GM23338 (cell line): Measurements from ENCODE around the gene CHST11. TPM values are rescaled to one million over a fixed set of nuclear protein-coding genes. Genes with fewer than 3 reads are reported as not detected.

Experiments used
- ATAC-seq: fragments of 200-7000 bp; cut with Tn5 transposase; 3 replicates; pipeline ENCODE4 v1.9.1; 2020
- DNase-seq: peaks from one replicate; pipeline ENCODE4 v3.0.0-alpha.2; 2015; ENCODE audit warnings: low spot score
- H2AFZ ChIP-seq: fragments of 200-600 bp; sonication (generic); 2 replicates; pipeline ENCODE4 v1.8.0; 2016; ENCODE audit warnings: antibody characterized with exemption, mild to moderate bottlenecking, moderate library complexity
- H3F3A ChIP-seq: fragments of 200-600 bp; sonication (generic); replicated peaks from 2 replicates; pipeline ENCODE4 v1.8.0; 2017; ENCODE audit warnings: antibody characterized with exemption, mixed run types, low read depth
- H3K27ac ChIP-seq: fragments of 200-600 bp; sonication (generic); 2 replicates; pipeline ENCODE4 v1.6.1; 2016; ENCODE audit warnings: low read depth
- H3K27me3 ChIP-seq: fragments of 200-600 bp; sonication (generic); 2 replicates; pipeline ENCODE4 v1.8.0; 2016; ENCODE audit warnings: mild to moderate bottlenecking, mixed run types, moderate library complexity; ENCODE audit not compliant: insufficient read depth
- H3K36me3 ChIP-seq: fragments of 200-600 bp; sonication (generic); 2 replicates; pipeline ENCODE4 v1.8.0; 2016; ENCODE audit warnings: mild to moderate bottlenecking; ENCODE audit not compliant: insufficient read depth
- H3K4me1 ChIP-seq: fragments of 200-600 bp; sonication (generic); 2 replicates; pipeline ENCODE4 v1.8.0; 2016; ENCODE audit warnings: mild to moderate bottlenecking, moderate library complexity; ENCODE audit not compliant: insufficient read depth
- H3K4me2 ChIP-seq: fragments of 200-600 bp; sonication (generic); 2 replicates; pipeline ENCODE4 v1.7.1; 2017; ENCODE audit warnings: mixed run types
- H3K4me3 ChIP-seq: fragments of 200-600 bp; sonication (generic); 2 replicates; pipeline ENCODE4 v1.6.1; 2016; ENCODE audit warnings: mixed run types
- H3K79me2 ChIP-seq: fragments of 200-600 bp; sonication (generic); replicated peaks from 2 replicates; pipeline ENCODE4 v1.8.0; 2017; ENCODE audit warnings: mild to moderate bottlenecking; ENCODE audit not compliant: insufficient read depth
- H3K9me2 ChIP-seq: fragments of 200-600 bp; sonication (generic); 2 replicates; pipeline ENCODE4 v1.8.0; 2017; ENCODE audit not compliant: insufficient read depth
- H4K20me1 ChIP-seq: fragments of 200-600 bp; sonication (generic); replicated peaks from 2 replicates; pipeline ENCODE4 v1.8.0; 2017; ENCODE audit warnings: mild to moderate bottlenecking; ENCODE audit not compliant: insufficient read depth
- H3K27ac Mint-ChIP-seq: 2 replicates; pipeline ENCODE4 v1.8.0; 2020; ENCODE audit warnings: inconsistent platforms, mild to moderate bottlenecking, moderate library complexity, mixed read lengths
- H3K27me3 Mint-ChIP-seq: 3 replicates; pipeline ENCODE4 v1.8.0; 2022; ENCODE audit warnings: low read depth, mild to moderate bottlenecking, moderate library complexity, mixed read lengths, inconsistent platforms; ENCODE audit not compliant: insufficient read depth, poor library complexity
- H3K36me3 Mint-ChIP-seq: 3 replicates; pipeline ENCODE4 v1.8.0; 2021; ENCODE audit warnings: low read depth, mild to moderate bottlenecking, inconsistent platforms, moderate library complexity, mixed read lengths
- H3K4me1 Mint-ChIP-seq: 3 replicates; pipeline ENCODE4 v1.8.0; 2020; ENCODE audit warnings: mild to moderate bottlenecking, inconsistent platforms, mixed read lengths
- H3K4me3 Mint-ChIP-seq: 3 replicates; pipeline ENCODE4 v1.8.0; 2021; ENCODE audit warnings: moderate library complexity, mild to moderate bottlenecking, inconsistent platforms, mixed read lengths
- H3K9me3 Mint-ChIP-seq: 3 replicates; pipeline ENCODE4 v1.8.0; 2020; ENCODE audit warnings: moderate library complexity, mild to moderate bottlenecking, inconsistent platforms, mixed read lengths
- CREB1 ChIP-seq: fragments of 250-450 bp; sonication (Bioruptor Pico); IDR thresholded peaks from 2 replicates; pipeline ENCODE4 v1.5.0; 2020; ENCODE audit warnings: low read depth, mild to moderate bottlenecking, moderate library complexity
- CTCF ChIP-seq, 2 experiments: fragments of 200-600 bp in 1 of 2; sonication (generic) in 1 of 2; conservative IDR thresholded peaks; 2 replicates each; pipeline versions ENCODE4 v1.5.1 to v1.6.1; 2016 to 2017; ENCODE audit warnings: antibody characterized with exemption in 2 of 2, low read depth in 2 of 2, mild to moderate bottlenecking in 2 of 2, moderate library complexity in 1 of 2
- EZH2phosphoT487 ChIP-seq: fragments of 200-600 bp; sonication (generic); IDR thresholded peaks from one replicate; pipeline ENCODE4 v1.8.1; 2018; ENCODE audit warnings: antibody characterized with exemption; ENCODE audit not compliant: unreplicated experiment
- JUNB ChIP-seq: IDR thresholded peaks from one replicate; pipeline ENCODE4 v1.6.1; 2016; ENCODE audit warnings: antibody characterized with exemption; ENCODE audit not compliant: unreplicated experiment
- REST ChIP-seq: IDR thresholded peaks from one replicate; pipeline ENCODE4 v1.6.1; 2018; ENCODE audit warnings: antibody characterized with exemption; ENCODE audit not compliant: unreplicated experiment
- ZNF331 ChIP-seq: fragments of 250-450 bp; sonication (Bioruptor Pico); IDR thresholded peaks from 2 replicates; pipeline ENCODE4 v1.5.0; 2020; ENCODE audit warnings: low read depth, mild to moderate bottlenecking, moderate library complexity
- ZNF462 ChIP-seq: fragments of 250-450 bp; sonication (Bioruptor Pico); IDR thresholded peaks from 2 replicates; pipeline ENCODE4 v1.5.0; 2020; ENCODE audit warnings: mild to moderate bottlenecking, moderate library complexity
- polyA plus RNA-seq: library from polyadenylated mRNA; unstranded; fragments of >200 nt; fragmentation: Nextera tagmentation; extraction: Ambion mirVana; gene quantifications from 2 replicates; pipeline ENCODE4 v1.2.1, GENCODE V29; 2016
- total RNA-seq: library from RNA; depleted of rRNA; stranded (reverse); fragments of >200 nt; shearing (Covaris generic); gene quantifications from 2 replicates; pipeline ENCODE4 v1.2.3, GENCODE V29; 2014

Gene CHST11
- total and polyA plus RNA-seq, 2 experiments from 2014 or later = 7.7 to 25.7 TPM

GRCh38 chr12:104801427-104801826, 344.7 kb downstream of the CHST11 start:
- Mint-ChIP-seq H3K9me3 (no peaks in the 10 kb centered on the region), H3K4me3 (no peak overlapping the region), H3K27ac (no peak overlapping the region), H3K27me3 (no peaks in the 10 kb centered on the region), H3K36me3 (no peaks in the 10 kb centered on the region), H3K4me1 (no peaks in the 10 kb centered on the region)
- no peaks in the 10 kb centered on the region for H3K4me1 ChIP-seq
- no peak overlapping the region for H2AFZ ChIP-seq
- H3K27me3 ChIP-seq = no peaks in the 10 kb centered on the region
- no peak for TF ChIP-seq REST
- no peak for TF ChIP-seq CTCF (conservative IDR thresholded peaks at IDR 0.05; ENCODE audit: low read depth in 2 of 2)
- no peak for TF ChIP-seq JUNB
- no peak overlapping the region for H3K4me3 ChIP-seq
- DNase-seq (no peak), ATAC-seq (no peak)
- no peaks in the 10 kb centered on the region for H3K9me2 ChIP-seq
- H3K4me2 ChIP-seq = no peak overlapping the region
- H4K20me1 ChIP-seq = no peaks in the 10 kb centered on the region
- H3F3A ChIP-seq = no peaks in the 10 kb centered on the region
- H3K36me3 ChIP-seq = no peaks in the 10 kb centered on the region
- H3K27ac ChIP-seq = no peak overlapping the region
- no peaks in the 10 kb centered on the region for H3K79me2 ChIP-seq

GRCh38 chr12:104802208-104802607, 345.5 kb downstream of the CHST11 start:
- Mint-ChIP-seq H3K4me1 (no peaks in the 10 kb centered on the region), H3K27ac (no peak overlapping the region), H3K36me3 (no peaks in the 10 kb centered on the region), H3K27me3 (no peaks in the 10 kb centered on the region), H3K9me3 (no peaks in the 10 kb centered on the region), H3K4me3 (no peak overlapping the region)
- Histone ChIP-seq H3K4me2 (no peak overlapping the region), H3K27me3 (no peaks in the 10 kb centered on the region), H3K36me3 (no peaks in the 10 kb centered on the region), H4K20me1 (no peaks in the 10 kb centered on the region), H2AFZ (no peak overlapping the region), H3K4me3 (no peak overlapping the region), H3K4me1 (no peaks in the 10 kb centered on the region), H3K9me2 (no peaks in the 10 kb centered on the region), H3K27ac (no peak overlapping the region), H3K79me2 (no peaks in the 10 kb centered on the region), H3F3A (no peaks in the 10 kb centered on the region)
- no peak for DNase-seq
- no peak for ATAC-seq
- no peak for TF ChIP-seq ZNF462 (CRISPR knock-in tag)
- no peak for TF ChIP-seq EZH2phosphoT487
- no peak for TF ChIP-seq CTCF (conservative IDR thresholded peaks at IDR 0.05; ENCODE audit: low read depth in 2 of 2)
- no peak for TF ChIP-seq CREB1 (CRISPR knock-in tag)
- no peak for TF ChIP-seq ZNF331
